Measurements from ENCODE around the gene BAIAP2.
"Not testable (repeated sequence)": the region's sequence is repeated elsewhere in the genome, so short reads cannot be mapped to it uniquely, and the experiment has no call there.

Gene BAIAP2

GRCh38 chr17:81070541-81071246 lies 35.7 kb downstream of the BAIAP2 start:
- DNase-seq = no peak

- DNase-seq = no peak
Measured at GRCh38 chr17:81071761-81072741, 37.1 kb downstream of the BAIAP2 start.

DNA sequence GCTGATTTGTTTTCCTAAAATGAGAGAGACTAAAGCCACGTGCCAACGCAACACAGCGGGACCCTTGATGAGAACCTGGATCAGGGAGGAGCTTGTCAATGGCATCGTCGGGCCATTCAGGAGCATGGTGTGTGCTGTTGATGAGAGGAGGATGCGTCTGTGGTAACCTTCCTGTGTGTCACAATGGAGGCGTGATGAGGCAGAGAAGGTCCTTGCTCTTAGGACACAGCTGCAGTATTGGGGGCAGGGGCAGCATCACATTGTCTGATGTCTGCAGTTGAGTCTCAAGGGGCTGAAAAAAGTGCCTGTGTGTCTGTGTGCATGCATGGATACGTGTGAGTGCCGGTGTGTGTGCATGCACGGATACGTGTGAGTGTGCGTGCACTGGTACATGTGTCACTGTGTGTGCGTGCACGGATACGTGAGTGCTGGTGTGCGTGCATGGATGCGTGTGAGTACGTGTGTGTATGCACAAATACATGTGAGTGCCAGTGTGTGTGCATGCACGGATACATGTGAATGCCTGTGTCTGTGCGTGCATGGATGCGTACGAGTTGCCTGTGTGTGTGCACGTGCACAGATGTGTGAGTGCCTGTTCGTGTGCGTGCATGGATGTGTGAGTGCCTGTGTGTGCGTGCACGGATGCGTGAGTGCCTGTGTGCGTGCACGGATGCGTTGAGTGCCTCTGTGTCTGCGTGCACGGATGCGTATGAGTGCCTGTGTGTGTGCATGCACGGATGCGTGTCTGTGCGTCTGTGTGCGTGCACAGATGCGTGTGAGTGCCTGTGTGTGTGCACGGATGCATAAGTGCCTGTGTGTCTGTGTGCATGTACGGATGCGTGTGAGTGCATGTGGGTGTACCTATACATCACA lies 39.3 kb downstream of the BAIAP2 start:
- no peak for DNase-seq

GRCh38 chr17:81074875-81075274 lies 39.9 kb downstream of the BAIAP2 start:
- no peak for DNase-seq

DNA sequence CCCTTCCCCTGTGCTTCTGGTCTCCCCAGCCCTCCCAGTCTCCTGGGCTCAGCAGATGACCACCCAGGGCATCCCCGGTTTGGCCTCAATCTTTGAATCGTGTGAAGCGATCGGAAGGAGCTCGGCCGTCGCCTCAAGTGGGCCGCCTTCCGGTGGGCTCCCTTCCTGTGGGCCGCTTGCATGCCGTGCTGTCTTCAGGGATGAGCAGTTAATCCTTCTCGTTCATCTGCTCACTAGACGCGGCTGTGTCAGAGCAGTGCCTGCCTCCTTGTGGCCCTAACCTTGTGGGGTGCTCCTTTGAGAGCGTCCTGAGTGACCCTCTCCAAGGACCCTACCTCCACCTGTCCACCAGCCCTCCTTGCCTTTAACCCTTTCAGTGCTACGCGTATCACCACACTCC lies 40.4 kb downstream of the BAIAP2 start:
- DNase-seq = no peak

DNA sequence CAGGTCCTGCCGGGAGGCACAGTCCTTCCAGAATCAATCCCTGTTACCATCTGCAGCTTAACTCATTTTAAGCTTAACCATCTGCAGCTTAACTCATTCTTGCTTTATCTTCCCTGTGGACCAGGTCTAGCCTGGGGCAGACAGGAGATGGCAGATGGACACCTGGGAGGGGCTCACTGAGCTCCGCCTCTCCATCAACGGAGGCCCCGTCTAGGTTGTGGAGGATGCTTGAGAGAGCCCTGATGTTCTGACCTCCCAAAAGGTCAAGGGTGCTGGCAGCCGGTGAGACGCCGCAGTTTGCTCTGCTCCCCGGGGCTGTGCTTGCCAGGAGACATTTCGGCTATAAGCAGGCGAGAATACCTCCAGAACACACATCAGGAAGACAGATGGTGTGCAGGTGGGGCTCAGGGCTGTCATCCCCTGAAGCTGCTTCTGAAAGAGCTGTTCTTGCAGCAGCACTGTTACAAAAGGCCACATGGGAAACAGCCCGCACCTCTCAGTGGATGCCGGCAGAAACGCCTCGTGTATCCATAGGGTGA lies 41.3 kb downstream of the BAIAP2 start:
- no peak for DNase-seq

GRCh38 chr17:81078026-81078913 lies 43.3 kb downstream of the BAIAP2 start:
- not testable (repeated sequence) for DNase-seq

DNA sequence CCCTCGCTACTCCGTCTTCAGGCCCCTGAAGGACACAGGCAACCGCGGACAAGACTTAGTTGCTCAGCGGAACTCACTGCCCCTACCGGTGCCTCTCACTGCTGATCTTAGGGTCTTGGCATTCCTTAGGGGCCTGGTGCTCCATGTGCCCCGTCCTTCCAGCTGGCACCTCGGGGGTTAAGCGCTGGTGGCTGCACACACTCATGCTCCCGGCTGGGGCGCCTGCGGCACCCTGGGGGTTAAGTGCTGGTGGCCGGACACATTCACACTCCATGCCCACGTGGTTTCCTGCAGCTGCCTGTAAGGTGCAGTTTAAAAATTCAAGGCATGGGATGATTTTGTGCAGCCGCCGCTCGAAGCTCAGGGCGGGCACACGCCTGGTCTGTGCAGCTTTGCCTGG lies 45.1 kb downstream of the BAIAP2 start:
- no peak for DNase-seq

GRCh38 chr17:81081222-81082176 lies 46.5 kb downstream of the BAIAP2 start:
- DNase-seq = no peak

DNA sequence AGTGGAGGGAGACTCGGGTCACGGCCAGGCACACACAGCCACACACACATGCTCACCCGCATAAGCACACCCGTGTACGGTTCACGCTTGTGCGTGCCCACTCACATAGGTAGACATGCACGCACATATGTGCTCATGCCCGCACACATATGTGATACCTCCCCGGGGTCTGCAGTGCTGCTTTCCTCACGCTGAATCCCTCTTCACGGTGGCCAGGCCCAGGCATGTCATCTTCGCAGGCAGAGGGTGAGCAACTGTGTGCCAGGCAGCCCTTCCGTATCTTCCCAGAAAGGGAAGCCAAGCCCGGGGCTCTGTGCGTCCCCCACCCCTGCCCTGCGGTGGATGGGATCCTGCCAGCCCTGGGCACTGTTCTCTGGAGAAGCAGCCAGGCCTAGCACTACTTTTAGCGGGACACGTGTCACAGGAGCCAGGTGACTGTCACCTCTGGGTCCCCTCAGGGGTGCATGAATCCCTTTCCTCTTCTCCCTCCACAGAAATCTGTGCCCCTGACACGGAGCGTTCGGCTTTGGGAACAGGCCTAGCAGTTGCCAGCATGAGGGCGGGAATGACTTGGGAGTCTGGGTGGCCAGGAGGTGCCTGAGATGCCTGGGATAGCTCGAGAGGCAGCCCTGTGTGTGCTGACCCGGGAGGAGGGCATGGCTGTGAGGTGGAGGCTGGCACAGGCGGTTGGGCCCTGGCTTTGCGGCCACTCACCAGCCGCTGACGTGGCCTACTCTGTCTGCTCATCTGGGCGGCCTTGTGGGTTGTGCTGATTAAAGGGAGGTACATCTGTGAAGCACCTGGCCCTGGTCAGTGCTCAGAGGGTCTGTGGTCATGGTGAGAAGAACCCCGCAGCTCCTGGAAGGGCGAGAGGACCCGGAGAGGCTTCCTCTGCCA lies 47.5 kb downstream of the BAIAP2 start:
- no peak for DNase-seq

DNA sequence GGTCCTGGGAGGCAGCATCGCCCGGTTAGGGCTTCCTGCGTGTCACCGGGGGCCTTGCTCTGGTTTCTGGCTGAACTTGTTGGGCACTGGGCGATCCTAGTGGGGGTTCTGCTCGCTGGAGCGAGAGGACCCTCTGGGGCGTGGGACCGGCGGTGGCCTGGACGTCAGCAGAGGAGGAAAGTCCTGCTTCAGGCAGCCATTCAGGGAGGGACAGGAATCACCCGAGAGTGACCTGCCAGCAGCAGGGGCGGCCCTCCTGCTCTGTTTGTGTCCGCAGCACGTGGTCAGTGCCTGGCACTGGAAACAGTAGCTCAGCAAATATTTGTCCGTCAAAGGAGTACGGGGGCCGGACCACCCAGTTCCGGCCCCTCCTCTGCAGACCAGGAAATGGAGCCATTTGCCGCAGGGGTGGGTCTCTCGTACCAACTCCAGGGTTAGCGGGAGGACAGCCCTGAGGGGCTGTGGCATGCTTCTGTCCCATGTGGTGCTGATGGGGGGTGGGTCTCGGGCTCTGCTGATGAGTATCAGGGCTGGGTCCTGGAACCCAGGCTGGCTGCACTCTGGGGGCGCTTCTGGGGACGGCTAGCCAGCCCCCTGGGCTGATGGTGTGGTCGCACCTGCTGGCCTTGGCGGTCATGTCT lies 48.3 kb downstream of the BAIAP2 start:
- no peak for DNase-seq

DNA sequence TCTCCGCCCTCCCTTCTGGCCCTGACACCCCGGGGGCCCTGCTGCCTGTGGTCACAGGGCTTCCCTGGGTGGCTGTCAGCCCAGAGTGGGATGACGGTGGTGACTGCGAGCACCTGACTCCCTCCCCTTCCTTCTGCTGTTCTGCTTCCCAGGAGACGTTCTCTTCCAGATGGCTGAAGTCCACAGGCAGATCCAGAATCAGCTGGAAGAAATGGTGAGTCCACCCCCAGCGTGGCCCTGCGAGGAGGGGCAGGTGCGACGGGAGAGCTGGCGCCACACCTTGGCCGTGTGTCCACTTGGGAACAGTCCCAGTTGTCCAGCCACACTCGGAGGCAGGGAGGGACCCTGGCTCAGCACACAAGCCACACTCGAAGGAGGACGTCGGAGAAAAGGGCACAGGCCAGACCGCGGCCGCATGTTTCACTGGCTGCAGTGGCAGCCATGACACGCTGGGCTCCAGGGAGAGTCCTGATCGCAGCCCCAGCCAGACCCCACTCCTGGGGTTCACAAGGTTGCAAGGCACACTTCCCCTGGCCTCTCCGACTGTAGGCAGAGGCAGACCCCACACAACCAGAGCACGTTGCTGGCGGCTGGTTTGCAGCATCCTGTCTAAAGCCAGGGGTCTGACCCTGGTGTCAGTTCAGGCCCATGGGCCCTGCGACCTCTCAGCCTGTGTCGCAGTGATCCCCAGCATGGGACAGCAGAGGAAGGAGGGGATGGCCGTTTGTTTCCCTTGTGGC lies 49.9 kb downstream of the BAIAP2 start:
- DNase-seq = no peak

- DNase-seq = no peak
Measured at GRCh38 chr17:81085420-81085911, 50.5 kb downstream of the BAIAP2 start.

- DNase-seq = no peak
Measured at GRCh38 chr17:81086789-81087551, 52.0 kb downstream of the BAIAP2 start.

DNA sequence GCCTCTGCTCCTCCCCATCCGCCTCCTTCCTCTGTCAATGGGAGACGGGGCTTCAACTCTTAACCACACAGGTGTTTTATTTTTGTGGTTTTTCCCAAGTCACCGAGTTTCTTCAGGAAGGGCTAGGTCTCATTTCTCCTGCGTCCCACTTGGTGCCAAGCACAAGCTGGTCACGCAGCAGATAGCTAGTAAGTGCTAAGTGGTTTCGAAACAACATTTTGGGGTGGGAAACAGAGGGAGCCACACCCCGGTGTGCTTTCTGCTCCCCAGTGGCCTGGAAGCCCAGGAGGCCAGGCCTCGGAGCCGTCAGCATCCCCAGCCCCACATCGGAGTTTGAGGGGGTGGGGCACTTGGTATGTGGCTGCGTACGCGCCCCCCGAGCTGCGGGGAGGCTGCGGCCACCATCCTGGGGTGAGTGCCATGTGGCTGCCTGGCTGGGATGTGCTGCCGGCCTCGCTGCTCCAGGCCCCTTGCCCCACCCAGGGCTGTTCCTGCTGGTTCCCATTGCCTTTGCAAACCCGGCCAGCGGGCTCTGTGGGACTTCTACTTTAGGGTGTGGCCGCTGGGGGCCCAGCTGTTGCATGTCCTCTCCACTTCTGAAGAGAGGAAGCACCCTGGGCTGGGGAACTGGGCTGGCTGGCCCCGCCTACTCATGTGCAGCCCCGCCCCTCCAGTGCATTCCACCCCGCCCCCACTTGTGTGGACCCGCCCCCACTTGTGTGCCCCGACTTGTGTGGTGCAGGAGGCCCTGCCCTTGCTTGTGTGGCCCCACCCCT lies 55.6 kb downstream of the BAIAP2 start:
- DNase-seq = peak; percentile 22 to 34

GRCh38 chr17:81091154-81091553 lies 56.2 kb downstream of the BAIAP2 start:
- no peak for DNase-seq
